ENCODE results near the gene UBAP2L.

GRCh38 chr1:154222518-154222917 lies 1.8 kb downstream of the UBAP2L start:
- no peak for TF ChIP-seq CTCF (IDR thresholded peaks at IDR 0.05)
- no peak for TF ChIP-seq EZH2 (IDR thresholded peaks at IDR 0.05; ENCODE audit: borderline replicate concordance, insufficient read depth, low read depth, low read length, poor library complexity, severe bottlenecking)
